ENCODE data around the gene NLRP7.

The NLRP7 gene

DNA sequence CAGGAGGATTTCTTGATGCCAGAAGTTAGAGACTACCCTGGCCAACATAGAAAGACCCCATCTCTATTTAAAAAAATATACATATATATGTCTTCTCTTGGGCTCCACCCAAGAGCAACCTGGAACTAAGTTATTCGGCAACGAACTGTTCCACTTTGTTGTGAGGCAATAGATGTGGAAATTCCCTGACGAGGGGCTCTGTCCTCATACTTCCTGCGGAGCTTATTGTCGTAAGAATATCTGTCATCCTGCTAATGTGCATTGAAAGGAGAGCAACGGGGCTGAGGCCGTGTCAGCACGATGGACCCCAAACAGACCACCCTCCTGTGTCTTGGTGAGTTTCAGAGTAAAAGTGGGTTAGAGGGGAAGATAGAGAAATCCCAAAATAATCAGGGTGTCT lies 73.3 kb downstream of the NLRP7 start, which contains the start of gene FCAR:
TSS of gene FCAR (plus strand) at position 246 of the 400 bp plus-strand sequence. CDS start at position 301, 55 bp downstream.
- no peak for DNase-seq (ENCODE audit: low read depth in 3 of 3)
